GM18861 (cell line): Measurements from ENCODE around the gene SELENBP1.
A peak's percentile ranks its signal among the peaks of the same experiment; 100 is the strongest.
"Not testable (repeated sequence)": the region's sequence is repeated elsewhere in the genome, so short reads cannot be mapped to it uniquely, and the experiment has no call there.

Source experiments
- ATAC-seq: cut with Tn5 transposase; IDR thresholded peaks from one replicate; pipeline ENCODE4 v1.9.1; 2021; ENCODE audit not compliant: unreplicated experiment

Gene SELENBP1

GRCh38 chr1:151384584-151384983 is 12.1 kb upstream of the SELENBP1 start:
- ATAC-seq: no peak

DNA sequence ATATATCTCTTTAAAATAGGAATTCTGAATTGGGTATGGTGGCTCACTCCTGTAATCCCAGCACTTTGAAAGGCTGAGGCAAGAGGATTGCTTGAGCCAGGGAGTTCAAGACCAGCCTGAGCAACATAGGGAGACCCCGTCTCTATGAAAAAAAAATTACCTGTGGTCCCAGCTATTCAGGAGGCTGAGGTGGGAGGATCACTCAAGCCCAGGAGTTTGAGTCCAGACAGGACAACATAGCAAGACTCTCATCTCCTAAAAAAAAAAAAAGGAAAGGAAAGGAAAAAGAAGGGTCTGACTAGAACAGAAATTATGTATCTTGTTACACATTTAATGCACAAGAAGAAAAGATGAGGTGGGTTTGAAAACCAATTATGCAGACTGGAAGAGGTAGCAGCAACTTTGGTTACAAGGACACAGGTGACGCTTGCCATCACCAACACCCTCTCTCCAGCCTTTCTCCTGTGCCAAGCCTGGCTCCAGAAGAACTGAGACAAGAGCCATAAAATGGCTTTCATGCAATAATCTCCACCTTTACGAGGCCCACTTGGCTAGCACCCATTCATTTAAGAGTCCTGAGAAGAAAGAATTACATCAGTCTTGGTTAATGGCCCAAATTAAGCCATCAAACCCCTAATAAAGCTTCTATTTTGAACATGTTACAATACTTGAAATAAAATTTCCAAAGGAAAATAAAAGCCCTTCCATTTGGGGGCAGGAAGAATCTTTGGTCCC is 4.8 kb upstream of the SELENBP1 start:
- no peak for ATAC-seq

- no peak for ATAC-seq
These were observed 691 bp upstream of the SELENBP1 start for GRCh38 chr1:151373196-151373595.

DNA sequence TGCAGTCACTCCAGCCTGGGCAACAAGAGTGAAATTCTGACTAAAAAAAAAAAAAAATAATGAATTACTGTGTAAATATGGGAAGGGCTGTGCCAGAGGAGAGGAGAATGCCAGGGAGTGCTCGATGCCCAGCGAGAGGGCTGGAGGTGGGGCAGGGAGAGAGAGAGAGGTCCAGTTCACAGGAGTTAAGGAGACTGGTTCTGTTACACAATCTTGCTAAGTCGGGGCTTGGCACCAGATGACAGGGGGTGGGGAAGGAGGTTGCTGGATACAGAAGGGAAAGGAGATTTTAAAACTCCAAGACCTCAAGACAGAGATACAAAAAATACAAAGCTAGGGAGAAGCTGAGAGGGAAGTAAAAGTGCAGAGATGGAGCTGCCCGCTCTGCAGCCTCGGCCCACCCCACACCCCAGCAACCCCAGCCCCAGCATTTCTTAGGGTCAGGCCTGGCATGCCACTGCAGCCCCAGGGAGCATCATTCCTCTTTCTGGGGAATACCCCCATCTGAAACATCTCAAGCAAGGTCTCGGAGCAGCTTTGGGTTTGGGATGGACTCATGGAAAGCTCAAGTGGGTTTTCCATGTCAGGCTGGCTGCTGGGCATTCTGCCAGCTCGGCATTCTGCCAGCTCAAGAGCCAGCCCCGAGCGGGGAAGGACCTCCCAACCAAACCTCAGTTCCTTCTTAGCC is 991 bp downstream of the SELENBP1 start:
- no peak for ATAC-seq

DNA sequence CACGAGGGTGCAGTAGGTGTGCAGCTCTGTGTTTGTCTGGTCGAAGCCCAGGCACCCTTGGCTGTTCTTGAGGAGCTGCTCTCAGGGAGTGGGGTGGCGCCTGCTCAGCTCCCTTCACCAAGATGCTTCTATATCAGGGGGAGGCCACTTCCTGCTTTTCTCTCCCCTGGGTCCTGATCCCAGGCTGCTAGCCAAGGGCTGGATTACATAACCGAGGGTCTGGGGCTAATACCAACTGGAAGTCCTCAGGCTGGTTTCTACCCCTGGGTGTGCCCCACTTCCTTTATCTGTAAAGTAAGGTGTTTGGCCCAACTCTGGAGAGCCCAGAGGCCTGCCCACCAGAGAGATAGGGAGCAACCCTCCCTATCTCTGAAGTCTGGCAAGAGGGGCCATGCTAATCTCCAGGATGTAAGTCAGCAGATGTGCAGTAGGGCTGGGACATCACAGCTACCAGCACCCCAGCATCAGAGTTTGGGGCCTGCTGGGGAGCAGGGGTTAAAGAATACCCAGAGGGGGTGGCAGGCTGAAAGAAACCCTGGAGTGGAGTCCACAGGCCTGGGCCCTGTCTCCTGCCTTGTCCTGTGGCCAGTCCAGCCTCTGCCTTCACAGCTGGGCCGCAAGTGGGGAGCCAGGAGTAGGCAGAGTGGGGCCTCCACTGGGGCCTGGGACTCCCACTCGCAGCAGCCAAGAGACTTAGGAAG is 2.1 kb downstream of the SELENBP1 start:
- no peak for ATAC-seq

- ATAC-seq: no peak
These were observed 2.9 kb downstream of the SELENBP1 start for GRCh38 chr1:151369621-151370048.

GRCh38 chr1:151369302-151369610 is 3.2 kb downstream of the SELENBP1 start:
- no peak for ATAC-seq

GRCh38 chr1:151368393-151369301 is 3.9 kb downstream of the SELENBP1 start:
- ATAC-seq: no peak

- ATAC-seq: no peak
These were observed 4.7 kb downstream of the SELENBP1 start for GRCh38 chr1:151367658-151368392.

- ATAC-seq: no peak
These were observed 7.5 kb downstream of the SELENBP1 start for GRCh38 chr1:151364996-151365395.

DNA sequence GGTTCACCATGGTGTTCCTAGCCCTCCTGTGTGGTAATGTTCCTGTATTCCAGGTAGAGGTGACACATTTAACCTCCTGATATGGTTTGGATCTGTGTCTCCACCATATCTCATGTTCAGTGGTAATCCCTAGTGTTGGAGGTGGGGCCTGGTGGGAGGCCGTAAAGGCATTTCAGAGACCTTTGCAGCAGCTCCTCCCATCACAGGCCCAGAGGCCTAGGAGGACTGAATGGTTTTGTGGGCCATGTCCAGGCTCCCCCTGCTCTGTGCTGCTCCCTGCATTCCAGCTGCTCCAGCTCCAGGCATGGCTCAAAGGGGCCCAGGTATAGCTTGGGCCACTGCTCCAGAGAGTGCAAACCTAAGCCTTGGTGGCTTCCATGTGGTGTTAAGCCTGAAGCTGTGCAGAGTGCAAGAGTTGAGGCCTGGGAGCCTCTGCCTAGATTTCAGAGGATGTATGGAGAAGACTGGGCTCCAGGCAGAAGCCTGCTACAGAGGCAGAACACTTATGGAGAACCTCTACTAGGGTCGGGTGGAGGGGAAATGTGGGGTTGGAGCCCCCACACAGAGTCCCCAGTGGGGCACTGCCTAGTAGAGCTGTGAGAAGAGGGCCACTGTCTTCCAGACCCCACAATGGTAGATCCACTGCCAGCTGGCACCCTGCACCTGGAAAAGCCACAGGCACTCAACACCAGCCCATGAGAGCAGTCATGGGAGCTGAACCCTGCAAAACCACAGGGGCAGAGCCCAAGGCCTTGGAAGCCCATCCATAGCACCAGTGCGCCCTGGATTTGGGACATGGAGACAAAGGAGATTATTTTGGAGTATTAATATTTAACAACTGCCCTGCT is 10.0 kb downstream of the SELENBP1 start:
- no peak for ATAC-seq

DNA sequence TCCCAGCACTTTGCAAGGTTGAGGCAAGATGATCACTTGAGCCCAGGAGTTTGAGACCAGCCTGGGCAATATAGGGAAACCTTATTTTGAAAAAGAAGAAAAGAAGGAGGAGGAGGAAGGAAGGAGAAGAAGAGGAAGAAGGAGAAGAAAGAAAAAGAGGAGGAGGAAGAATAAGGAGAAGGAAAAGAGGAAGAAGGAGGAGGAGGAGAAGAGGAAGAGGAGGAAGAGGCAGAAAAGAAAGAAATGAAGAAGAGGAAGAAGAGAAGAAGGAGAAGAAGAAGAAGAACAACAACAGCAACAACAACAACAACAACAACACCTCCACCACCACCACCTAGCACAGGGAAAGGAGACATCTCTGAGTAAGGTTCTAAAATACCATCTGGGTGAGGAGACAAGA is 10.6 kb downstream of the SELENBP1 start:
- ATAC-seq: no peak

- no peak for ATAC-seq
These were observed 15.8 kb downstream of the SELENBP1 start for GRCh38 chr1:151356696-151357095.

GRCh38 chr1:151352021-151352718 is 20.3 kb downstream of the SELENBP1 start:
- ATAC-seq: no peak

DNA sequence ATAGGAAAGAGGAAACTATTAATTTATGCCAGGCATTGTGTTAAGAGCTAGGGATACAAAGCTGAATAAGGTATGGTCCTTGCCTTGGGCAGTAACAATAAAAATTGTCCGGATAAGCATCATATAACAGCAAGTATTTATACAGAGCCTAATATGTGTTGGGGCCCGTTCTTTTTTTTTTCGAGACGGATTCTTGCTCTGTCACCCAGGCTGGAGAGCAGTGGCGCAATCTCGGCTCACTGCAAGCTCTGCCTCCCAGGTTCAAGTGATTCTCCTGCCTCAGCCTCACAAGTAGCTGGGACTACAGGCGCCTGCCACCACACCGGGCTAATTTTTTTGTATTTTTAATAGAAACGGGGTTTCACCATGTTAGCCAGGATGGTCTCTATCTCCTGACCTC is 22.2 kb downstream of the SELENBP1 start:
- ATAC-seq: not testable (repeated sequence)

DNA sequence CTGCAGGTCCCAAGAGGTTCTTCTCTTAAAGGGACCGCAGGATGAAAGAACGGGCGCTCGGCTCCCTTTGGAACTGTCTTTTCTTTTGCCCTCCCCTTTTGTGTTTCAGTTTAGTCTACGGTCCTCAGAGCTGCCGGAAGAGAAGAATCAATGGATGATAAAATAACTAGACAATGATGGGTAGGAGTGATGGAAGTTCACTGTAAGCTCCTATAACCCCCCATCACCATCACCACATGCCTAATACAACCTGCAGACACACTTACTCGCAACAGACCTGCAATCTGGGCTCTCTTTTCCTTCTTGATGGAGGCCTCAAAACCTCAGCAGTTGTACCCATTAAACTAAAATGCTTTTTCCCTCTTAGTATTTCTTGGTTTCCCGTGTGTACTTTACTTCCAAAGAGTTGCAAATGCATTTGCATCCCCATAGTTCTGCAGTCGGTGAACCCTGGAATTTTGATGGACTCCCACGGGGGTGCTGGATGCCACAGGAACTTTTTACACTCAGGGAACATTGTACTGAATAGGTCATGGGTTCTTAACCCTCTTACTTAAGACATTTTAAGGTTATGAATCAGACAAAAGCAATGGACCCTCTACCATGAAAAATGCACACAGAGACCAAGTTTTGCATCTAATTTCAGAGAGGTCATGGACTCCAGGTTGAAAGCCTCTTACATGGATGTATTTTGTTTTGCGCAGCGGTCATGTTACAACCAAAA is 24.8 kb downstream of the SELENBP1 start:
- ATAC-seq: no peak

DNA sequence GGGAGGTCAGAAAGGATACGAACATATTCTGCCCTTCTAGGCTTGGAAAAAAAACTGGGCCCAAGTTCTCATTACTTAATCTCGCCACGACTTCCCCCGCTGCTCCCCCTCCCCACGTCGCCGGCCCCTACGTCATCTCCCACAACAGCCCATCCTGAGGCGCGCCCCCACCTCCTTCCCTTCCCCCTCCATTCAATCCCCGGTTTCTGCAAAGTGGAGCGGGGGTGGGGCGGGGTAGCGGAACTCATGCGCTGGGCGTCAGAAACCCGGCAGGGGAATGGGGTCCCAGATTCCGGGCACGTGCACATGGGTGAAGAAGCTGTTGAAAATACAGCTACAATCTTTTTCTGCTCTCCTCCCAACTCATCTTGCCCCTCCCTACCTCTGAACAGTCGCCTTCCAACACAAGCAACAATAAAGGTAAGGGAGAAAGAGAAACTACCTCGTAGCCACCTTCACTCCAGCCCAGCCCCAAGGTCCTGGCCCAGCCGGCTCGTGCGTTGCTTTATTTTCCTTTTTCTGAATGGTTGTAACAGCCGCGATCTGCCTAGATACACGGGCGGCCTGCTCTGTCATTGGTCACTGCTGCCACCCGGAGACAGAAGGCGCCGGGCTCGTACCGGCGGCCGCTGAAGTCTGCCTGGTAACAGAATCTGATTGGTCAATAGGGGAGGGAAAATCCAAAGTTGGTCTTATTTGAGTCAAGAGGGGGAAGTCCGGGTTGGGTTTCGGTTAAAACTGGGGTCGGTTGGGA is 25.6 kb downstream of the SELENBP1 start, which contains the start of gene RFX5:
Gene RFX5 (minus strand): TSS at position 484 of the 754 bp plus-strand sequence. CDS start 932 bp downstream, outside the sequence.
- ATAC-seq: peak; percentile 94
